Small intestine (tissue), 7 donors: ENCODE measurements around the gene ITGB7. TPM values are rescaled to one million over a fixed set of nuclear protein-coding genes. Genes with fewer than 3 reads are reported as not detected.
"Not testable (repeated sequence)": the region's sequence is repeated elsewhere in the genome, so short reads cannot be mapped to it uniquely, and the experiment has no call there.

Experiments used
- DNase-seq, 2 donors: peaks; one replicate each; pipeline versions ENCODE4 v3.0.0 to v3.0.0-alpha.2; 2013
- FAIRE-seq: peaks from 2 replicates; lab custom pipeline; 2012; peaks lifted over from hg19 to GRCh38; lab: Jason Lieb, UNC
- H3K27ac ChIP-seq, 3 donors: one replicate each; pipeline ENCODE4 v1.5.1; 2013; ENCODE audit warnings: low read length in 2 of 3, mild to moderate bottlenecking in 2 of 3, control low read depth in 1 of 3, inconsistent platforms in 1 of 3, low read depth in 1 of 3, moderate library complexity in 1 of 3
- H3K27me3 ChIP-seq, 3 donors: one replicate each; pipeline ENCODE4 v1.6.1; 2013; ENCODE audit warnings: low read length in 3 of 3, inconsistent platforms in 1 of 3; ENCODE audit not compliant: control insufficient read depth in 3 of 3, insufficient read depth in 3 of 3
- H3K36me3 ChIP-seq, 3 donors: one replicate each; pipeline ENCODE4 v1.6.1; 2013; ENCODE audit warnings: low read length in 3 of 3, inconsistent platforms in 1 of 3, low read depth in 1 of 3, mild to moderate bottlenecking in 1 of 3, moderate library complexity in 1 of 3; ENCODE audit not compliant: control insufficient read depth in 3 of 3, insufficient read depth in 2 of 3
- H3K4me1 ChIP-seq, 3 donors: one replicate each; pipeline ENCODE4 v1.6.1; 2013; ENCODE audit warnings: low read length in 2 of 3, inconsistent platforms in 1 of 3, low read depth in 1 of 3, mild to moderate bottlenecking in 1 of 3, moderate library complexity in 1 of 3; ENCODE audit not compliant: control insufficient read depth in 3 of 3, insufficient read depth in 2 of 3
- H3K4me3 ChIP-seq, 3 donors: one replicate each; pipeline ENCODE4 v1.5.1; 2013; ENCODE audit warnings: low read length in 3 of 3, control low read depth in 1 of 3, inconsistent platforms in 1 of 3, low read depth in 1 of 3, mild to moderate bottlenecking in 1 of 3, moderate library complexity in 1 of 3
- H3K9me3 ChIP-seq, 2 donors: one replicate each; pipeline ENCODE4 v1.6.1; 2013; ENCODE audit warnings: low read depth in 1 of 2, low read length in 1 of 2; ENCODE audit not compliant: control insufficient read depth in 2 of 2, insufficient read depth in 1 of 2
- WGBS, 3 donors: extraction: QIAGEN DNeasy Blood & Tissue Kit; methylation state at CpG; one replicate each; pipeline ENCODE4 v1.1.7; 2013; 5-methylcytosine and 5-hydroxymethylcytosine counted together
- polyA plus RNA-seq, 4 donors: library from polyadenylated mRNA; stranded (reverse) in 3 of 4; unstranded in 1 of 4; fragments of 200-250 nt in 3 of 4; fragments of 120-200 nt in 1 of 4; gene quantifications; one replicate each; pipeline versions ENCODE4 v1.2.1 to v1.2.3, GENCODE V29; 2013
- donor health status: healthy with polysubstance abuse.
- donor health status: control.
- donor health status: control.
- donor health status: Bipolar disorder and iron deficiency.
- donor health status: healthy.

ITGB7 gene
- polyA plus RNA-seq, 4 donors, result 1.8 to 9.2 (median 5.0) TPM

DNA sequence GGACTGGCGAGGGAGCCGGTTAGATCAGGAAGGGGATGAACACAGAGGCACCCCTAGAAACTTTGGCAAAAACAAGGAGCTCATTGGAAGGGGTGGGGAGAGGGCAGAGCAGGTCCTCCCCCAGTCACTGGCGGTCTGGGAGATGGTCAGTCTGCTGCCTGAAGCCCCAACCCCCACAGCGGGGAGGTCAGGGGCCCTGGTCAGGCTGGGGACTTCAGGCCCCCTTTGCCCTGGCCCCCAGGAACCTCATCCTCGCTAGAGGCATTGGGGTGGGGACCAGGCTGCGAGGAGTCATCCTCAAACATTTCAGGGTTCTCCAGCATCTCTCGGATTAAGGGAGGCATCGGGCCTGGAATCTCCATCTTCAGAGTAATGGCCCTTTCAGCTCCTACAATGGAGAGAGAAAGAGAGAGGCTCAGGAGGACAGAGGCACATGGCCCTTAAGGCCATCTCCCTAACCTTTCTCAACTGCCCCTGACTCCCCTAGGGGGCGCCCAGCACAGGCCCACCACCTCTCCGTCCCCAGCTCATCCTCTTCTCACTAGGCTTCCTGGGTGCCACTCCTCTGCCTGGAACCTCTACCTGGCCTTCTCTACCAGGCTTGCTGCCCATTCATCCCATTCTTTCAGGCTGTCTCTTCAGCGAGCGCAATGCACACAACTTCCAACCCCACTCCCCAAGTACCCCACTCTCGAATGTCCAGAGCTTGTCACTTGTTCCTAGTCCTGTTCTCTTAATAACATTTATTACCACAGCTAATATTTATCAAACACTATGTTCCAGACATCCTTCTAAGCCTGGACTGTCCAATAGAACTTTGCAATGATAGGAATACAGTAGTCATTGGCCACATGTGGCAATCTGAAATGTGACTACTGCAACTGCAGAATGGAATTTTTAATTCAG lies 4.7 kb upstream of the ITGB7 start:
- Histone ChIP-seq H3K4me3 (no peak overlapping the region), H3K27ac (no peak overlapping the region), H3K27me3 (no peaks in the 10 kb centered on the region), H3K36me3 (peaks cover 0 to 45% (median 4%) of the 10 kb centered on the region in 3 donors), H3K4me1 (peaks cover 2 to 11% (median 5%) of the 10 kb centered on the region in 3 donors), H3K9me3 (no peaks in the 10 kb centered on the region)
- DNase-seq (no peak), FAIRE-seq (no peak)
- WGBS, 3 donors, result 77 to 87% (median 79%) methylated on average over 13 of the region's 13 CpGs

DNA sequence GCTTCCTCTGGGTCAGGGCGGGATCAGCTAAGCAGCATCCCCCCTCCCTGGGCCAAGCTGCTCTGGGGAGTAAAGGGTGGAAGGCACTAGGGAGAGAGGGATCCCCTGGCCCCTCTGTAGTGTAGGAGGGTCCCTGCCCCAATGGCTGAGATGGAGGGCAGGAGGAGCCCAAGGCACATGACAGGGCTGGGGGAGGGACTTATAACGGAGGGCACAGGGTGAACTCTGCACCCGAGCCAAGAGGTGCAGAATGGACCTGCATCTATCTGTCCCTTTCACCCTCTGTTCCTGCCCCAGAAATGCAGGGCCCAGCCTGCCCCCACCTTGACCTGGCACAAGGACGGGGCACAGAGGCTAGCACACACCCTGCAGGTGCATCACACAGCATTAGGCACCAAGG lies 3.8 kb upstream of the ITGB7 start:
- WGBS, 3 donors, result 37 to 60% (median 56%) methylated on average over 4 of the region's 4 CpGs
- peaks cover 2 to 5% (median 3%) of the 10 kb centered on the region in 3 donors for H3K4me1 ChIP-seq
- no peaks in the 10 kb centered on the region for H3K9me3 ChIP-seq
- H3K27ac ChIP-seq, result no peak overlapping the region
- no peaks in the 10 kb centered on the region for H3K27me3 ChIP-seq
- DNase-seq (no peak), FAIRE-seq (no peak)
- H3K4me3 ChIP-seq, result no peak overlapping the region
- peaks cover 0 to 45% (median 4%) of the 10 kb centered on the region in 3 donors for H3K36me3 ChIP-seq

DNA sequence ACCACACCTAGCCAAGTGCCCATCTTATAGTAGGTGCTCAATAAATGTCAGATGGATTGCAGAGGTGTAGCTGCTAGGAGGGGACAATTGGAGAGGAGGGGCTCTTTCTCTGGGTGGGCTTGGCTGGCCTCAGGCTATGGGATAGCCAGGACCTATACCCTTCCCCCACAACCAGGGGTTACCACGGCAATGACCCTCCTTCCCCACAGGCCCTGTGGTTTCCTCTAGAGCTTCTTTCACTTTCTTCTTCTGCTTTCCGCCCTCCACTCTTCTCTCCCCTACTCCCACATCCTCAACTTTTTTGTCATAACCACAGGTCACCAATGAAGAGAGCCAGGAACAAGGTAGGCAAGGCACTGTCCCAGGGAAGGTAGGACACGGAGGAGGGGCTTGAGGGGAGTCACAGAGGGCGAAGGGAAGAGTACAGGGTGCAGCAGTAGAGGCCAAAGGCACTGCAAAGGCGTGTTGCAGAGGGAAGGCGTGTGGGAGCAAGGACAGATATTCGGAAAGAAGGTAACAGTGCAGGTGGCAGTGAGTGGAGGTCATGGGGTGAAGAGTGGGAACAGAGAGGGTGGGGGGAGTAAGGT lies 1.9 kb upstream of the ITGB7 start:
- Histone ChIP-seq H3K36me3 (peaks cover 0 to 30% (median 4%) of the 10 kb centered on the region in 3 donors), H3K27ac (peak overlapping the region in 2 of 3 donors; percentile 27 to 74), H3K4me3 (no peak overlapping the region), H3K4me1 (peaks cover 0 to 5% (median 2%) of the 10 kb centered on the region in 3 donors), H3K27me3 (no peaks in the 10 kb centered on the region), H3K9me3 (no peaks in the 10 kb centered on the region)
- DNase-seq (peak in 1 of 2 donors; percentile 32), FAIRE-seq (no peak)
- 38 to 48% (median 40%) methylated on average over 7 of the region's 7 CpGs for WGBS, 3 donors

DNA sequence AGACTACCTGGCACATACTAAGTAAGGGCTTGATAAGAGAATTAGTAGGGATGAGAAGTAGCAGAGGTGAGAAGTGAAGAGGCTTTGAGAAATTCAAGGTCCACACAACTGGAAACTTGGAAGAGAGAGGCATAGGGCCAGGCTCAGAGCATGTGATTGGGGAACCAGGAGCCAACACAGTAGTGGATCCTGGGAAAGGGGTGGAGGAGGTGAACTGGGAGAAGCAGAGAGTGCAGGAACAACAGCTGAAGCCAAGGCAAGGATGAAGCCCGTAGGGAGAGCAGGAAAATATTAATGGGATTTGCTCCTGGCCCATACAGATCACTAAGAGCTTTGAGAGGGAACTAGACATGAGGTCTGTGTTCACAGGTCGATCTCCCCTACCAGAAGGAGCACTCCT lies 1.4 kb upstream of the ITGB7 start:
- peak overlapping the region in 2 of 3 donors; percentile 8 to 74 for H3K27ac ChIP-seq

DNA sequence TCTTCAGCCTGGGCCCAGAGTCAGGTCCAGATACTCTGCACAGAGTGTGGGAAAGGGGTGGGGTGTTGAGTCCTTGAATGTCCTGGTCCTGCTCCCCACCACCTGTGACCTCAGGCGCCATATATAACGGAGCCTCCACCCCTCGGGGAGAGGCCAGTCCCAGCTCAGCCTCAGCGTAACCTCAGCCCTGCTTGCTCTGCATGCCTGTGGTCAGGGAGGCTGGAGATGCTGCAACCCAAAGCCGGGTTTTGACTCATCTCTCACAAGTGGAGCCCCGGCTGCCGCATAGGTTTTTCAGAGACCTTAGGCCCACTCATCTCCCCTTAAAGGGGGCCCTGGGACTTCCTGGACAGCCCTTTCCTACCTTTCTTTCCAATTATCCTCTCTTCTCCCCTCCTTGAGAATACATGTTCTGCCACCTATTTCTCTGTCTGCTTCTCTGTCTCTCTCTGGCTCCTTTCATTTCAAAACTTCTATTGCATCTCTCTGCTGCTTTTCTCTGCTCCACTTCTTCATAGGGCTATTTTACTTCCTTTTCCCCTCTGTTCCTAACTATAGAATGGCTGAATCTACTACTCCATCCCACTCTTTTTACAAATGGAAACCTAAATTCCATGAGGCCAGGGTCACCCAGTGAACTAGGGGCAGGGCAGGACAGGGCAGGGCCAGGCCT lies 1.2 kb downstream of the ITGB7 start:
- Histone ChIP-seq H3K27me3 (no peaks in the 10 kb centered on the region), H3K4me3 (peak overlapping the region in 1 of 3 donors; percentile 39), H3K4me1 (peaks cover 0 to 5% (median 2%) of the 10 kb centered on the region in 3 donors), H3K36me3 (peaks cover 0 to 7% (median 0%) of the 10 kb centered on the region in 3 donors), H3K27ac (peak overlapping the region in 2 of 3 donors; percentile 74 to 75), H3K9me3 (no peaks in the 10 kb centered on the region)
- FAIRE-seq (no peak), DNase-seq (peak in 1 of 2 donors; percentile 40)
- whole genome bisulfite sequencing, 3 donors, result 57 to 66% (median 60%) methylated on average over 7 of the region's 7 CpGs

More for the DNA sequence above, 1.4 kb upstream of the ITGB7 start:
- no peaks in the 10 kb centered on the region for H3K27me3 ChIP-seq
- no peak overlapping the region for H3K4me3 ChIP-seq
- H3K36me3 ChIP-seq, result peaks cover 0 to 25% (median 4%) of the 10 kb centered on the region in 3 donors
- no peak for DNase-seq
- 43 to 82% (median 60%) methylated on average over 2 of the region's 2 CpGs for WGBS, 3 donors
- no peak for FAIRE-seq
- H3K4me1 ChIP-seq, result peaks cover 0 to 5% (median 2%) of the 10 kb centered on the region in 3 donors
- no peaks in the 10 kb centered on the region for H3K9me3 ChIP-seq

DNA sequence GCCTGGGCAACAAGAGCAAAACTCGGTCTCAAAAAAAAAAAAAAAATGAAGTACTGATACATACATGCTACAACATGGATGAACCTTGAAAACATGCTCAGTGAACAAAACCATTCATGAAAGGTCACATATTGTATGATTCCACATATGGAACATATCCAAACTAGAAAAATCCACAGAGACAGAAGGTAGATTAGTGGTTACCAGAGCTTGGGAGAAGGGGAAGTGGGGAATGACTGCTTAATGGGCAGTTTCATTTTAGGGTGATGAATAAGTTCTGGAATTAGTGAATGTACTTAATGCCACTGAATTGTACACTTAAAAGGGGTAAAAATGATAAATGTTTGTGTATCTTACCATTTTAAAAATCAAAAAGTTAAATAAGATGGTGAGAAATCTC lies 2.7 kb downstream of the ITGB7 start:
- H3K4me1 ChIP-seq, result peaks cover 0 to 5% (median 3%) of the 10 kb centered on the region in 3 donors
- H3K27me3 ChIP-seq, result no peaks in the 10 kb centered on the region
- 88 to 95% (median 94%) methylated on average over 1 of the region's 1 CpG for WGBS, 3 donors
- H3K9me3 ChIP-seq, result no peaks in the 10 kb centered on the region
- no peak overlapping the region for H3K27ac ChIP-seq
- H3K4me3 ChIP-seq, result no peak overlapping the region
- DNase-seq (no peak), FAIRE-seq (no peak)
- H3K36me3 ChIP-seq, result no peaks in the 10 kb centered on the region

DNA sequence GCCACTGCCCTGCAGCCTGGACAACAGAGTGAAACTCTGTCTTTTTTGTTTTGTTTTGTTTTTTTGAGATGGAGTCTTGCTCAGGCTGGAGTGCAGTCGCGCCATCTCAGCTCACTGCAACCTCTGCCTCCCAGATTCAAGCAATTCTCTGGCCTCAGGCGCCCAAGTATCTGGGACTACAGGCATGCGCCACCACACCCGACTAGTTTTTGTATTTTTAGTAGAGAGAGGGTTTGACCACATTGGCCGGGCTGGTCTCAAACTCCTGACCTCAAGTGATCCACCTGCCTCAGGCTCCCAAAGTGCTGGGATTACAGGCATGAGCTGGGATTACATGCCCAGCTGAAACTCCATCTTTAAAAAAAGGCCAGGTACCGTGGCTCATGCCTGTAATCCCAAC lies 4.7 kb downstream of the ITGB7 start:
- not testable (repeated sequence) for H3K27me3 ChIP-seq, H3K9me3 ChIP-seq, DNase-seq, H3K27ac ChIP-seq, H3K4me1 ChIP-seq, H3K4me3 ChIP-seq, H3K36me3 ChIP-seq, FAIRE-seq
- 81 to 85% (median 83%) methylated on average over 7 of the region's 7 CpGs for WGBS, 3 donors

DNA sequence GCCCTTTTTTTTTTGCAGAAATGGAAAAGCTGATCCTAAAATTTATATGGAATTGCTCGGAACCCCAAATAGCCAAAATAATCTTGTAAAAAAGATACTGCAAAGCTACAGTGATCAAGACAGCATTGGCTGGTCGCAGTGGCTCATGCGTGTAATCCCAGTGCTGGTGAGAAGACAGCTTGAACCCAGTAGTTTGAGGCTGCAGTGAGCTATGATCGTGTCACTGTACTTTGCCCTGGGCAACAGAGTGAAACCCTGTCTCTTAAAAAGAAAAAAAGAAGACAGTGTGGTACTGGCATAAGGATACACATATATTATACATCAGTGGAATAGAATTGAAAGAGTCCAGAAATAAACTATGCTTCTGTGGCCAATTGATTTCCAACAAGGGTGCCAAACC lies 5.4 kb downstream of the ITGB7 start:
- FAIRE-seq, result no peak
- no peak overlapping the region for H3K4me3 ChIP-seq
- no peak overlapping the region for H3K27ac ChIP-seq
- WGBS, 3 donors, result 43 to 71% (median 48%) methylated on average over 4 of the region's 4 CpGs
- peak in 1 of 2 donors; percentile 33 for DNase-seq
- peaks cover 1 to 4% (median 4%) of the 10 kb centered on the region in 3 donors for H3K4me1 ChIP-seq
- no peaks in the 10 kb centered on the region for H3K9me3 ChIP-seq
- H3K27me3 ChIP-seq, result peaks cover 0 to 7% (median 0%) of the 10 kb centered on the region in 3 donors
- H3K36me3 ChIP-seq, result no peaks in the 10 kb centered on the region
